Stimulated activated CD8-positive, alpha-beta memory T cell treated with anti-CD3 and anti-CD28 coated beads, Interleukin-15, amount 100 ng/mL, for 1 hour (primary cell): ENCODE results near the gene MED17.

Source experiments
- DNase-seq: peaks from one replicate; pipeline ENCODE4 v3.0.0-alpha.2; 2020; ENCODE audit warnings: low read depth

The MED17 gene

DNA sequence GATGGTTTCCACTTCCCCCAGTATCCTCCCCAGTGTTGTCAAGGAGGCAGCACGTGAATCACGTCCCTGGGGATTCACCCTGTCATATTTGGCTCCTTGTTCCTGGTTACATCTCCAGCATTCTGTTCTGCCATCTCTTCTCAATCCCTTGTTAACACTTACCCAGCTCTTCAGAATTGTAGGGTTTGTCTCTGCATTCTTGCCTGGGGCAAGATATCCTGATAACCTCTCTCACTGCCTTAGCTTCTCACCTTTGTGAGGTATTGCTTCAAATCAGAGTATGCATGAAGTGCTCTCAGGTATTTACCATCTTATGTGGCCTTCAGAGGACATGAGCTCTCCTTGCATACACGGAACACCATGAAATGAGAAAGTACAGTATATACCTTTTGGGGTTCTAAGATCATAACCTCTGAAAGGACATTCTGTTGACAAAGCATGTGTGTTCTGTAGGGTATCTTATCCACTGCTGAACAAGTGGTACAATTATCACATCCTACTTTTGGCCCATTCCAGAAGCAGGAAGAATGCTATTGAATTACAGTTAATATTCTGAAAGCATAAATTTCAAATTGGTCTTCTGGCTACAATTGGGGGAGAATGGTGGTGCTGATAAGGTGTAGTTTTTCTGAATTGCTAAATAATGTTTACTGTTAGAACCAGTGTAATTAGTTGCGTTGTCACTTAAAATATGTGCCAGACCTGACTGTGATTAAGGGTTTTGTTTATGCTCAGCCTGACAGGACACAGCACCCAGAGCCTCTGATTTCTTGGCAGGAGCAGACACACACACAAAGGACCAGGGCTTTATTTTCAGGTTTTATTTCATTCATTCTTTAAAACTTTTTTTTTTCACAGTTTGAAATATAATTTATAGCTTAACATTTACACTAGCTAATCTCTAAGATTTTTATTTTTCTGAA lies 33.6 kb downstream of the MED17 start:
- DNase-seq = no peak

DNA sequence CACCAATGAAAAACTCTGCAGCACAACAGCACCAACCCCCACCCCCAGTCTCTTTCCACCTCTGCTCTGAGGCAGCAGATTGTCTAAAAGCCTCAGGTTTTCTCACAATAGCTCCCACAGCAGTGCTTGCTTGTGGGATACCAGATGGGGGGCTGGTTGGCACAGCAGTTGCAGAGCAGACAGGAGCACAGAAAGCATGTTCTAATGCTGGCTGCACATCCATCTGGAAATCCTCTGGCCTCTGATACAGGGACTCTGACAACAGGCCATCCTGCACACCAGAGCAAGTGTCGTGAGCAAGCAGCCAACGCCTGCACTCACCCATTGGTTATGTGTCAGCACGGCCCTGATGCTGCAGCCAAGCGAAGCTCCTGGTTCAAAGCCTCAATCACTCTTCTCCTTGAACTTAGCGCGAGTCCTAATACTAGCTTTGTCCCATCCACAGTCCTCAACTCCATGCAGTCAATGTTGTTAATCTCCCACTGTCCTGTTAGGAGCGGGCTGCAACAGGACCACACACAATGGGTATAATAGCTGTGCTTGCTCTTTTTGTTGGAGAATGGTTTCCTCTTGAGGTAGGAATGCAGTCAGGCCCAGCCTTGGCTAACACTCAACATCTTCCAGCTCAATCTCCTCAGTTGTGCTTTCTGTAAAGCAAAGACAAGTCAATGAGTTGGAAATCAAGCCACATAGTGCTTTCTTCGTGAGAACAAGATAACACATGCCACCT lies 36.0 kb downstream of the MED17 start:
- no peak for DNase-seq

DNA sequence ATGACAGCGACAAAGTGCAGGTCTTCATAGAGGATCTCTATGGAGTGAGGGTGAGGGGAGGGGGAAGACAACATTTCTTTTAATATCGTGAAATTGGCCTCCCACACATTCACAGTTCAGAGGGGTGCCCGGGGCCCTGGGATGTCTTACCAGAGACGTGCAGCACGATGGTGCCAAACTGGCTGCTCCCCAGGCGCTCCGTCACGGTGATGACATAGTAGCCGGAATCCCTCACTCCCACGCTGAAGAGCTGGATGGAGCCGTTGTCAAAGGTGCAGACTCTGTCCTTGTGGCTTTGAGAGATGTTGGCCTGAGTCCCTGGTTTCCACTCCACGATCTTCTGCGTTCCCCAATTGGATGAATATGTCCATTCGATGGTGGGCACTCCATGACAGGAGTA lies 36.8 kb downstream of the MED17 start:
- DNase-seq = no peak

DNA sequence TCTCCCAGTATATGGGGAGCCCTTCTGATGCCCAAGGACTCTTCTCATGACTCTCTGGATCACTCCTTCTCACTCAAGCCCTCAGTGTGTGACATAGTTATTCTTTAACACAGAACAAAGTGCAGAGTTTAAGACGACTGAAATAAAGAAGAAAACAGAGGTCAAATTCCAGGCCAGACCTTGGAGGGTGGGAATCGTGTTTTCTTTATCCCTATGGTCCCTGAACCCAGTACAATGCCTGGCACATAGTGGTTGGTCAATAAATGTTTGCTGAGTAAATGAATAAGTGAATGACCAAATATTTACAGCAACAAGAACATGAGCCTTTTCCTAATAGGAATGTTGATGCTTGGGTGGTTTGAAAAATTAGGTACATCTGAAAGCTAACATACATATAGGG lies 37.5 kb downstream of the MED17 start:
- DNase-seq = no peak

DNA sequence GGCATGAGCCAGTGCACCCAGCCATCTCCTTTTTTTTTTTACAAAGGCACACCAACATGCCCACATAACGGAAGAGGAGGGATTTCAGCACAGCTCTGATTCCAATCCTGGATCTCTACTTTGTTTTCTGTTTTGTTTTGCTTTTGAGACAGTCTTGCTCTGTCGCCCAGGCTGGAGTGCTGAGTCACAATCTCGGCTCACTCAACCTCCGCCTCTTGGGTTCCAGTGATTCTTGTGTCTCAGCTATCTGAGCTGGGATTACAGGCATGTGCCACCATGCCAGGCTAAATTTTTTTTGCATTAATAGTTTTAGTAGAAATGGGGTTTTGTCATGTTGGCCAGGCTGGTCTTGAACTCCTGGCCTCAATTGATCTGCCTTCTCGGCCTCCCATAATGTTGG lies 38.3 kb downstream of the MED17 start:
- no peak for DNase-seq

DNA sequence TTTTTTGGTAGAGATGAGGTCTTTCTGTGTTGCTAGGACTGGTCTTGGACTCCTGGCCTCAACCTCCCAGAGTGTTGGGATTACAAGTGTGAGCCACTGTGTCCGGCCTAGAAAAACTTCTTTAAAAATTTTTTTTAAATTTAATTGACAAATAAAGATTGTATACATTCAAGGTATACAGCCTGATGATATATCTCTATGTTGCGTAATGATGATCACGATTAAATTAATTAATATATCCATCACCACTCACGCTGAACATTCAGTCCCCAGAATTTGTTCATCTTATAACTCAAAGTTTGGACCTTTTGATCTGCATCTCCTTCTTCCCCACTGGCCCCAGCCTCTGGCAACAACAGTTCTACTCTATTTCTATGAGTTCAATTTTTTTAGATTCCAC lies 39.1 kb downstream of the MED17 start:
- DNase-seq = no peak

DNA sequence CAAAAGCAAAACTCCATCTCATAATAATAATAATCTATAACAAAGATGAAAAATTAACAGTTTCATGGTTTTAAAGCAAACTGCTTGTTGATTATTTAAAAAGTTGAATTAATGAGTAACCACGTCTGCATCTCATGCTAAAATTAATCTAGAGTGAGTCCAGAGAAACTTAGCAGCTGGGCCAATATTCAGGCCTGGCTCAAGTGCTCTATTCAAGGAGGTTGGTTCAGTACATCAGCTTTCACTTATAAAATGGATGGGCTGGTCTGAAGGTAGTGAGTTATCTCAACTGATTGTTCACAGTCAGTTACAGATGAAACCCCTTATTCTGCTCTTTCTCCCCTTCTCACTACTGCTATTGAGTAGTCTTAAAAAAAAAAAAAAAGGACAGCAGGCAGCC lies 43.3 kb downstream of the MED17 start:
- no peak for DNase-seq

DNA sequence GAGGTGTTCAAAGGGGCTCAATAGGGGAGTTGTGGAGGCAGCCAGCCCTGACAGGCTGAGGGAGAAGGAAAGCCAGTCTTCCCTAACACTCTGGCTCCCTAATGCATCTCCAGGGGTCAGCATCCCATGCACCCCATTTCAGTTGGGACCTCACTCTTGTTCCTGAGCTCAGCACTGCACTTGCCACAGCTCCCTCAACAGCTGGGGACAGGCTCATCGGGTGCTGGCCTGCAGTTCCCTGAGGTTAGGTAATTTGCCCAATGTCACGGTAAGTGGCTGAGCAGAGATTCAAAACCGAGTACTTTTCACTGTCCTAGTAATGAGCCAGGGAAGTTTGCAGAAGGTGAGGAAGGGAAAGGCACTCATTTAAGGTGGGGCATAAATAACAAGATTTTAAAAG lies 45.5 kb downstream of the MED17 start:
- no peak for DNase-seq

DNA sequence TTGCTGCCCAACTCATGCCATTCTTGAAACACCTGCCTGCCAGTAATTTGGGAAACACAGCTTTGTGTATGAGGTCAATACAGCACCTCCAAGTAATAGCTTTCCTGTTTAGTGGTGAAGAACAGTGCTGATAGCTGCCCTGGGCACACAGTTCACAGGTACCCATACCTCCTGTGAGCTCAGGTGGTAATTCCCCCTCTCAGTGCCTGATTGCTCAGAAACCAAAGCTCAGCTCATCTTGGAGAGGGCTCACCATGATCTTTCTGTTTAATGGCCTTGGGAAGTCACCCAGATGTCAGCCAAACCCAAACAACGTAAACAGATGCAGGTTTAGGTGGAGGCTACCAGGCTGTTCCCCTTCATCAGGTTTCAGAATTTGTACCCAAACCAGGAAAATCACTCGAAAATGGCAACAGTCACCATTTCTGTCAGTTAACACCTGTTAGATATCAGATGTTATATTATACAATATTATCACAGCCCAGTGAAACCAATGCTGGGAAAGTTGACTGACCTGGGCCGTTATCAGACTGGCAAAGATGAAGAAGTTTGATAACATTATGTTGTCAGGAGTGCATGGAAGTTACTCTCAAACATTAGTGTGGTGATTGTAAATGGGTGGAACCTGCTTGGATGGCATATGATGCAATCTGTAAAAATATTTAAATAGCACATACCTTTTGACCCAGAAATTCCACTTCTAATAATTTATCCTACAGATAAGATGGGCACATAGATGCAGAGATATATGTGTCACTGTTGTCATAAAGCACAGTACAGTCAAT lies 47.5 kb downstream of the MED17 start:
- no peak for DNase-seq

DNA sequence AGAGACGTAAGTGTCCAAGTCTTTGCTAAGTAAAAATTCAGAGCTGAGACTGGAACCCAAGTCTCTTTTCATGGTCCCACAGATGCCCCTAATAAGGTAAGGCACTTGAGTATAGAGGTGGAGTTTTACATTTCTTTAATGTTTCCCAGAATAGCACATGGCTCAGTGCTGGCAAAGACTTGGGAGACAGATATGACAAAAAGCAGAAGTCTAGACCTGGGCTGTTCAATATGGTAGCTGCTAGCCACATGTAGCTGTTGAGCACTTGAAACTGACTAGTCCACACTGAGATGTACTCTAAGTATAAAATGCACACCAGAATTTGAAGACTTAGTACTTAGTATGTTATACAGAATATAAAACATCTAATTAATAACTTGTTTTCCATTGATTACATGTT lies 48.7 kb downstream of the MED17 start:
- DNase-seq = no peak

DNA sequence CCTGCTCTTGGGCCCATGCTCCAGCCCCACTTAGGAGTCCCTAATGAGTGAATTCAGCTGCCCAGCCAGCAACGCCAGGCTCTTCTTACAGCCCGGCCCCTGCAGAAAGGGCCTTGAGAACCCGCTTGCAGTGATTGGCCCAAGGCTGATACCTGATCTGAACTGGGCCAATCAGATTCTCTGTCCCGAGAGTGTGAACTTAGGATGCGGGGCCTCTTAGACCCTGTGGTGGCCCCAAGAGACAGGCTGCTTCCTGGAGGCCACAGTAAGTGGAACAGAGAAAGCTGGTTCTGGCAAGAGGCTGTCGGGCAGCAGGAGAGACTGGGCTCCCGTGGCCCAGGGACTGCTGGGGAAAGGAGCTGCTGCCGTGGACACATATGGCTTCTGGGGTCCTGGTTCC lies 54.9 kb downstream of the MED17 start:
- DNase-seq = no peak

DNA sequence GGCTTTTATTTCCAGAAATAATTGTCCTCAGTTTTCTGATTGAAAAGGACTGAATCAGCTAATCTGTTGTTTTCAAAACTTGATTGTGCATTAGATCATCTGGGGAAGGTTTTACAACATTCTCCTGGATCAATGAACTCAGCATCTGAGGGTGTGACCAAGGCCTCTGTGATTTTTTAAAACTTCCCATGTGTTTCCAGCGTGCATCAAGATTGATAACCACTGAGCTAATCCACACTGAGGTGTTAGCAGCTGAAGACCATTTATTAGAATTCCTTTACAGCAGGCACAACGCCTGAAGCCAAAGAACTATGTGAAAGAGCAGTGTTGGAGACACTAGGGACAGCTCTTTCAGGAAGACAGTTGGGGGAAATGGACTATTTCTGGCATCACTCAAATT lies 56.1 kb downstream of the MED17 start:
- no peak for DNase-seq

DNA sequence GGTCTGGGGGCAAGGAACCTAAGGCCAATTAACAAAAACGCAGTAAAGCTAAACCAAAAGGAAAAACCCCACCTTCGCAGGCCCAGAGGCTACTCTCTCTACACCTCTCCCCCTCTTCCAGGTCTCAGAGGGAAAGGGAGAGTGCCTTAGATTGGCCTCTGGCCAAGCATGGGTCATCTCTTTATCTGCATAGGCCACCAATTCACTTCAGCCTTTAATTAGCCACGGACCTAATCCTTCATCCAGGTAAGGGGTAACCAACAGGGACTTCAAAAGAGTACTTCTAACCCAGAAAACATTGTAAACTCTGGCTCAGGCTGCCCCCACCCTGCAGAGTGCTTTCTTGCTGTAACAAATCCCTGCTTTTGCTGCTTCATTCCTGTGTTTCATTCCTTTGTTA lies 56.9 kb downstream of the MED17 start:
- no peak for DNase-seq

DNA sequence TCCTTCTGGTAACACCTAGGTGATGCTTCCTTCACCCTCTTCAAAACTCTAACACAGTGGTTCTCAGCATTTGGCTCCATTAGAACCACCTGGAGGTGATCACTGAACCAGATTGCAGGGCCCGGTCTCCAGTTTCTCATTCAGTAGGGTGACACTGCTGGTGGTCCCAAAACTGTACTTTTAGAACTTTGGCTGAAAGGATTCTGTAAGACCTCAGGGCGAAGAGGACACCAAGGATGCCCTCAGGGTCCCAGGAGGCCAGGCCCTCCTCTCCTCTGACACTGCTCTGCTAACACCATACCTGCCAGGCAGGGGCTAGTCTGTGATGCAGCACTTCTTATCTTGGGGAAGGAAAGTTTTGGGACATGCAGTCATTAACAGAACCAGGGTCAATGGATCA lies 57.4 kb downstream of the MED17 start:
- no peak for DNase-seq

DNA sequence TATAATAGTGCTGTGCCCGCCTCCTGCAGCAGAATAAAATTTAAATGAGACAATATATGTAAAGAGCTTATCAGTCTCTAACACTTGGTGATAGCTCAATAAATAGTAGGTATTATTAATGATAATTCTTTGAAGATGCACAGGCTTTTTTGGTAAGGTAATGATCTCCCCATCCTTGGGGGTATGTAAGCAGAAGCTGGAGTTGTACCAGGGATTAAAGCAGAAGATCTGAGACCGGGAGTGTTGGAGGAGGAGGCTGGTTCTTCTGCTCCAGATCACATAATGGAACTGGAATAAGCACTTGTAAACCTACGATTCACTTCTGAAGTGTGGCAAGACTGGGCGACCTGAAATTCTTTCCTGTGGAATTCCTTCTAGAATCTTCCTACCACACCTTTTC lies 58.0 kb downstream of the MED17 start:
- DNase-seq = no peak

DNA sequence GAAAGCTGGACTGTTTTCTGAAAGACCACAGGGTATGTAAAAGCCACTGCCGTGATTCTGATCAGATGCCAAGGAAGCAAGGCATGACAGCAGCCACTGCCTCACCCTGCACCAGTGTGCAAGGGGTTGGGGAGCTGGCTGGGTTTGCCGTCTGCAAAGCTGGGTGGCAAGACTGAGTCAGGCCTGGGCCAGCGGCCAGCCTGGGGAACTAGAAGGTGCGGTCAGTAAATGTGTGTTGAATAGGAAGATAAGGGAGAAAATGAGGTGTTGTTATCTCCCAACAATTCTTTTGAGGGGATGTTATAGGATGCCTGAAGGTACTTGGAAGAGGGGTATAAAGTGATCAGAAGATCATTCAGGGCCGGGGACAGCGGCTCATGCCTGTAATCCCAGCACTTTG lies 58.4 kb downstream of the MED17 start:
- DNase-seq = no peak

DNA sequence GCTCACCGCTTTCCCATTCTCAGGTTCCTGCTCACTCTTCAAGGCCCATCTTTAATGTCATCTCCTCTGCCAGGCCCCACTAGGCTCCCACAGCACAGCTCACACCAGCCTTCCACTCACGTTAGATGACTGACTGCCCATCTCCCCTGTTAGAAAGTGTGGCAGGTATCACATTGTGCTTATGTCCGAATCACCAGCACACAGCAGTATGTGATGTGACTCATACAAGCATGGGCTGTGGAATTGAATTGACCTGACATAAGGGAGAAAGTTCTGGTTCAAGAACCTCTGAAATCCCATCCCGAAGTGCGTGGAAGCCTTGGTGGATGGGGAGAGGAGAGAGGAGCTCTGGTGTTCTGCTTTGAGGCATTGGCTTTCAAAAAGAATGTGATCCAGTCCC lies 59.8 kb downstream of the MED17 start:
- DNase-seq = no peak

DNA sequence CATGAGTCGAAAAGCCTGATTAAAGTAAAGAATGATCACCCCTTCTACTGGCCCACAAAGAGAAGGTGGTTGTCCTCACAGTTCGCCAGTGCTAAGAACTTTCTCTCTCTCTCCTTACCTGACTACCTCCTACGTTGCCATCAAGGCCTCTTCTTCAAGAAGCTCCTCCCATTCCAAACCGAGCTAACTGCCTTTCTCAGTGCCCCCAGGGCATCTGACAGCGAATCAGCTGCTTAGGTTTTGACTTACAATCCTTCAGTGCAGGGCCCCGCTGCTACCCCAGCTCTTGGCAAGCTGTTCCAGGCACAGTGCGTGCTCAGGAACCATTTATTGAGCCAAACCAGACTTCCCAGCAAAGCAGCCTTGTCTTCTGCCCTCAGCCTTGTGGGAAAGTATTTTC lies 60.5 kb downstream of the MED17 start:
- DNase-seq = no peak

DNA sequence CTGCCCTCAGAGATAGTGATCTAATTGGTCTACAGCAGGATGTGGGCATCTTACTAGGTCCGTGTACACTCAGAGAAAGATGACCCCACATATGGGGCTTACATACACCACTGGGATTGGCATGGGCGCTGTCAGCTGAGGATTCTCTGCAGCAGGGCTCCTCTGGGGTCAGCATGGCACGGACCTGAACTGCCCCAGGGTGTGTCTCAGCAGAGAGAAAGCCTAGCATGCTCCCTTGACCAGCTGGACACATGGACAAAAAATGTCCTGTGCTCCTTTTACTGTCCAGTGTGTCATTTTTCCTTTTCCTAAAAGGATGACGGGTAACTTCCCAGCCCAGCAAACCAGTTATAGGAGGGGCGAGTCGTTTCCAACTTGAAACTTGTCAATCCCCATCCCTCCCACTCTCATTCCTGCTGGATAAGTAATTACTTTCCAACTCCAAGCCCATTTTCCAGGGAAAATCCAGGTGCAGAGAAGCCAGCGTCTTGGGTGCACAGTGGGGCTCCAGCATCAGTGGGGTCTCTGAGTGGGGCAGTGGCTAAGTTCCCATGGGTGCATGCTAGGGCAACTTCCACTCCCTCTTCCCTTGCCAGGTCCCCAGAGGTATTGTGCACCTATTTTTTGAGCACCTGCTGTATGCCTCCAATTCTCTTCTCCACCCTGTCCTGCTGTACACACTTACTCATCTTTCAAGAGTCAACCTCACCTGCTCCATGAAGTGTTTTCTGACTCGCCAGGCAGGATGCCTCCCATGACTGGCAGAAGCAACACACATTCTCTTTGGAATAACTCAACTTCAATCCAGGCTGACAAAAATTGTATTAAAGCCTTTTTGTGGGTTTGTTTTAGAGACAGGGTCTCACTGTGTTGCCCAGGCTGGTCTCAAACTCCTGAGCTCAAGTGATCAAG lies 61.4 kb downstream of the MED17 start:
- DNase-seq = no peak

DNA sequence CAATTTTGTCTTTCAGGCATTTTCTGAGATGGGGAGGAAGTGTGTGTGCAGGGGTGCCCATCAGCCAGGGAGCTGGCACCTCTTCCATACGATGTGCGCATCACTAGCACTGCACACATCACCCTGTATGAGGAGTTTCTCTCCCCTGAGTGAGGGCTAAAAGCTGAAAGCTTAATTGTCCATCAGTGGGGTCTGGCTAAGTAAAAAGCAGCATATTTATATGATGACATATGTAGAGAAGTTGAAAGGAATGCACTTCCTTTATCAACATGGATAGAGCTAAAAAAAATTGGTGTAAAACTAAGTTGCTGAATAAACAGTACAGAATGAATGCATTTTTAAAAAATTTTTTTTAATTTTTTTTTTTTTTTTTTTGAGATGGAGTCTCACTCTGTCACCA lies 62.3 kb downstream of the MED17 start:
- DNase-seq = no peak

DNA sequence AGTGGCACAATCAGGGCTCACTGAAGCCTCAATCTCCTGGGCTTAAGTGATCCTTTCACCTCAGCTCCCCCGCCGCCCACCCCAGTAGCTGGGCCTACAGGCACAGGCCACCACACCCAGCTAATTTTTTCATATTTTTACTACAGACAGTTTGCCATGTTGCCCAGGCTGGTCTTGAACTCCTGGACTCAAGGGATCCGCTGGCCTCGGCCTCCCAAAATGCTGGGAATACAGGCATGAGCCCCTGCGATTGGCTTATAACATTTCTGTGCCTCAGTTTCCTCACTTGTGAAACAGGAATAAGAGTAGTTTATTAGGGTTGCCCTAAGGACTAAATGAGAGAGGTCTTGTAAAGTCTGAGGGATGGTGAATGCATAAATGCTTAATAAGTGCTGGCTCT lies 65.1 kb downstream of the MED17 start:
- no peak for DNase-seq
